RPMI7951 (cell line): ENCODE measurements around the gene NOX3. TPM values are rescaled to one million over a fixed set of nuclear protein-coding genes. Genes with fewer than 3 reads are reported as not detected.
"Not testable (repeated sequence)": the region's sequence is repeated elsewhere in the genome, so short reads cannot be mapped to it uniquely, and the experiment has no call there.

Experiments
- DNase-seq: peaks from one replicate; pipeline ENCODE4 v3.0.0-alpha.2; 2012; ENCODE audit warnings: low read depth
- total RNA-seq: library from RNA; depleted of rRNA; stranded (reverse); fragments of >200 nt; shearing (Covaris generic); gene quantifications from 2 replicates; pipeline ENCODE4 v1.2.3, GENCODE V29; 2014; rRNA removed

The NOX3 gene
- total RNA-seq, 1 experiment from 2014 or later: not detected

GRCh38 chr6:155371230-155371629 lies 84.4 kb downstream of the NOX3 start:
- no peak for DNase-seq

DNA sequence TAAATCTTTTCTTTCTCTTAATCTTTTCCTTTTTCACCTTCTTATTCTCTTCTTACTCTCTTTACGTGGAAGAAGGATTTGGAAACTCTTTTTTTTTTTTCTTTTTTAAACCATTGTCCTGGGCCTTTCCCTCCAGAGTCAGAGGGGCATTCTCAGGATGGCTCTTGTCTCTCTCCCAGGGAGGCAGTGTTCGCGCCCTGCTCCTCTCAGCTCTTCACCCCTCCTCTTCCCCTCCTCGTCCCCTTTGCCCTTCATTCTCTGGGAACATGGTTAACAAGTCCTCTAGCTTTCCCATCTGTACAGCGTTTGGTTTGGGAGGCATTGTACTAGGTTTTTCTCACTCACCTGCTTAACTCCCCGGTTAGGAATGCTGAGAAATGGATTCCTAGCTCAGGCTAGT lies 89.3 kb downstream of the NOX3 start:
- DNase-seq: no peak

DNA sequence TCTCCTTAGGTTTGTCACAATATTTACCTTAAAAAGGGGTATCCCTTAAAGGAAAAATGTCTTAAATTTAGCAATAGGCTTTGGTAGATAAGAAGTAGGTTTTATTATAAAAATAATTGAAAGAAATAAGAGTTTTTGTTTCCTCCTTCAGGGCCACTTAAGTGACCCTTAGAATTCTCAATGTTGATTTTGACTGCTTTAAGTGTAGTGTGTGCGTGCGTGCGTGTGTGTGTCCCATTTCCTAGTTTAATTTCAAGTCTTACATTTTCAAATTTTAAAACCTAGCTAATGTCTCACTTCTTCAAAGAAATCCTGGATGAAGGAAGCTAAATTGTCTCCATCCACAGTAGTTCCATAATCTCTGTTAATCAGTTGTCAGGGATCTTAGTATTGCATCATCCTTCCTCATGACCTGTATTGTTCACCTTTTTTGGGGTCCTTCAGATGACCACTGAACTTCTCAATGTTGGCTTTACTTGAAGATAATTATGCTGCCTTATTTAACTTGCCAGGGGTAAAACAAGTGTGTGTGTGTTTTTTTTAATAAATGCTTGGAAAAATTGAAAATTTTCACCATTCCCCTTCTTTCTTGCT lies 90.7 kb downstream of the NOX3 start:
- no peak for DNase-seq

DNA sequence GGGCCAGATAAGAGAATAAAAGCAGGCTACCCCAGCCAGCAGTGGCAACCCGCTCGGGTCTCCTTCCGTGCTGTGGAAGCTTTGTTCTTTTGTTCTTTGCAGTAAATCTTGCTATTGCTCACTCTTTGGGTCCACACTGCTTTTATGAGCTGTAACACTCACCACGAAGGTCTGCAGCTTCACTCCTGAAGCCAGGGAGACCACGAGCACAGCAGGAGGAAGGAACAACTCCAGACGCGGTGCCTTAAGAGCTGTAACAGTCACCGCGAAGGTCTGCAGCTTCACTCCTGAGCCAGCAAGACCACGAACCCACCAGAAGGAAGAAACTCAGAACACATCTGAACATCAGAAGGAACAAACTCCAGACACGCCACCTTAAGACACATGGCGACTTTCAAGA lies 91.6 kb downstream of the NOX3 start:
- not testable (repeated sequence) for DNase-seq

DNA sequence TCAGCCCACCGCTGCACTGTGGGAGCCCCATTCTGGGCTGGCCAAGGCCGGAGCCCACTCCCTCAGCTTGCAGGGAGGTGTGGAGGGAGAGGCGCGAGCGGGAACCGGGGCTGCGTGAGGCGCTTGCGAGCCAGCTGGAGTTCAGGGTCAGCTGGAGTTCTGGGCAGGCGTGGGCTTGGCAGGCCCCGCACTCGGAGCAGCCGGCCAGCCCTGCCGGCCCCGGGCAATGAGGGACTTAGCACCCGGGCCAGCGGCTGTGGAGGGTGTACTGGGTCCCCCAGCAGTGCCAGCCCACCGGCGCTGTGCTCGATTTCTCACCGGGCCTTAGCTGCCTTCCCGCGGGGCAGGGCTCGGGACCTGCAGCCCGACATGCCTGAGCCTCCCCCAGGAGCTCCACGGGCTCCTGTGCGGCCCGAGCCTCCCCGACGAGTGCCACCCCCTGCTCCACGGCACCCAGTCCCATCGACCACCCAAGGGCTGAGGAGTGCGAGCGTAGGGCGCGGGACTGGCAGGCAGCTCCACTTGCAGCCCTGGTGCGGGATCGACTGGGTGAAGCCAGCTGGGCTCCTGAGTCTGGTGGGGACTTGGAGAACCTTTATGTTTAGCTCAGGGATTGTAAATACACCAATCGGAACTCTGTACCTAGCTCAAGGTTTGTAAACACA lies 92.5 kb downstream of the NOX3 start:
- DNase-seq: not testable (repeated sequence)

- DNase-seq: no peak
These were observed 101.5 kb downstream of the NOX3 start for GRCh38 chr6:155354167-155354566.

GRCh38 chr6:155352811-155353210 lies 102.8 kb downstream of the NOX3 start:
- peak; percentile 37 for DNase-seq

- DNase-seq: no peak
These were observed 103.6 kb downstream of the NOX3 start for GRCh38 chr6:155352130-155352420.

GRCh38 chr6:155351273-155352129 lies 104.1 kb downstream of the NOX3 start:
- no peak for DNase-seq

DNA sequence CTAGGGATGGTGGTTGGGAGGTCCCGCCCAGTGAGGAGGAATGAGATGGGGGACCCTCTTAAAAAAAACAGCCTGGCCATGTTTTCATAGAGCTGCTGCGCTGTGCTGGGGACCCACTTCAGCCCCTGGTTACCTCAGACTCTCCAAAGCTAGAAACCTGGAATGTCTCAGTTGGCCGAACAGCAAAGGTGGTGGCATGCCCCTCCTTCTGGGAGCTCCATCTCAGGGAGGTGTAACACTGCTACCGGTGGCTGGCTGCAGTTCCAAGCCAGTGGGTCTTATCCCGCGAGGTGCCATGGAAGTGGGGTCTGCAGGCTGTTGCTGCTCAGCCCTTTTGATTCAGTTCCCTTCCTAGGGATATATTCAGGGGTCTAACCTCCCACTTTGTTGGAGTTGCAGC lies 105.7 kb downstream of the NOX3 start:
- DNase-seq: no peak

- DNase-seq: peak; percentile 35
These were observed 106.5 kb downstream of the NOX3 start for GRCh38 chr6:155349129-155349528.

- DNase-seq: no peak
These were observed 107.8 kb downstream of the NOX3 start for GRCh38 chr6:155347800-155348199.

DNA sequence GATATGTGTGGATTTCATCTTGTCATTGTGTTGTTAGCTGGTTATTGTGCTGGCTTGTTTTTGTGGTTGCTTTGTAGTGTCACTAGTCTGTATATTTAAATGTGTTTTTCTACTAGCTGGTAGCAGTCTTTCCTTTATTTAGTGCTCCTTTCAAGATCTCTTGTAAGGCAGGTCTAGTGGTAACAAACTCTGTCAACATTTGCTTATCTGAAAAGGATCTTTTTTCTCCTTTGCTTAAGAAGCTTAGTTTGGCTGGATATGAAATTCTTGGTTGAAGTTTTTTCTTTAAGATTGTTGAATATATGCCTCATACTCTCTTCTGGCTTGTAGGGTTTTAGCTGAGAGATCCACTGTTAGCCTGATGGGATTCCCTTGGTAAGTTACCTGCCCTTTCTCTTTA lies 108.7 kb downstream of the NOX3 start:
- DNase-seq: no peak

Other genes with a start within 250 kb of the NOX3 start
- gene CLDN20, start 191.8 kb downstream of the NOX3 start, total RNA-seq: not detected in 2 replicates
- 20.3 and 22.3 TPM in 2 replicates for gene TFB1M, start 141.4 kb downstream of the NOX3 start, total RNA-seq